Astrocyte of the hippocampus (primary cell): Measurements from ENCODE around the gene KLK6.
A peak's percentile ranks its signal among the peaks of the same experiment; 100 is the strongest.

ENCODE experiments used
- DNase-seq: peaks from one replicate; pipeline ENCODE4 v3.0.0; 2011; ENCODE audit warnings: low read depth, low spot score

Gene KLK6

DNA sequence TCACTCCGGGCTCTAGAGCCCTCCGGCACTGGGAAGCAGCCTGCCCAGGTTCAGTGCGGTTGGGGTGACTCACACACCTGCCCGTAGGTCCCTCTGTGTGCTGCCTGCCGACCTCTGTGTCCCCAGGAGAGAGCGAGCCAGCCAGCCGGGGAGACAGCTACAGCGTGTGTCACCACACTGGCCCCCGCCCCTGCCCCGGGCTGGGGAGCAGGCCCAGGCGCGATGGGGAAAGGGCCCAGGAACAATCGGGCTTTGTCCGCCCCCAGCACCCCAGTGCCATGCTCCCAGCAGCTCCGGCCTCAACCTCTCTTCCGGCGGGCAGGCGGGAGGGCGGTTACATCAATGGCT is at the start of gene KLK6:
TSS of gene KLK6 (minus strand) at position 179 of the 348 bp plus-strand sequence. CDS start 1,487 bp downstream, outside the sequence.
- DNase-seq: no peak

GRCh38 chr19:51018745-51019543 is 49.6 kb upstream of the KLK6 start:
- peak; percentile 7 for DNase-seq

GRCh38 chr19:51016798-51017683 is 47.6 kb upstream of the KLK6 start:
- peak; percentile 52 for DNase-seq

DNA sequence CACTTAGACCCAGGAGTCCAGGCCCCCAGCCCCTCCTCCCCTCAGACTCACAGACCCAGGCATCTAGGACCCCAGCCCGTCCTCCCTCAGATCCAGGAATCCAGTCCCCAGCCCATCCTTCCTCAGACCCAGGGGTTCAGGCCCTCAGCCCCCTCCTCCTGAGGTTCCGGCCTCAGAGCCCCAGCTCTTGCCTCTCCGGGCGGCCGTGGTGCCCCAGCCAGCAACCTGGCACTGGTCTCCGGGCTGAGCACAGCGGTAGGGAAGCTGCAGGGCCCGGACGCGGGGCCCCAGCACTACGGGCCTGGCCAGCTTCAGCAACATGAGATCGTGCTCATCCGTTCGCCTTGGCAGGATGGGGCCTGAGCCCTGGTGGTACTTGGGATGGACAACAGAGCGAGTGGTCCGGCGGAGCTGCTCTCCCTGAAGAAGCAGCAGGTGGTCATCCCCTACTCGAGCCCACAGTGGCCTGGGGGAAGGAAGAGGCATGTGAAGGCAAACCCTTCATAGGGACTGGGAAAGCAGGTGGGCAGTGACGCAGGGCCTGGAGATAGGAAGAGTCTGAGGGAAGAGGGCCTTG is 46.4 kb upstream of the KLK6 start:
- DNase-seq: no peak

- DNase-seq: no peak
These were observed 44.9 kb upstream of the KLK6 start for GRCh38 chr19:51014242-51014641.

DNA sequence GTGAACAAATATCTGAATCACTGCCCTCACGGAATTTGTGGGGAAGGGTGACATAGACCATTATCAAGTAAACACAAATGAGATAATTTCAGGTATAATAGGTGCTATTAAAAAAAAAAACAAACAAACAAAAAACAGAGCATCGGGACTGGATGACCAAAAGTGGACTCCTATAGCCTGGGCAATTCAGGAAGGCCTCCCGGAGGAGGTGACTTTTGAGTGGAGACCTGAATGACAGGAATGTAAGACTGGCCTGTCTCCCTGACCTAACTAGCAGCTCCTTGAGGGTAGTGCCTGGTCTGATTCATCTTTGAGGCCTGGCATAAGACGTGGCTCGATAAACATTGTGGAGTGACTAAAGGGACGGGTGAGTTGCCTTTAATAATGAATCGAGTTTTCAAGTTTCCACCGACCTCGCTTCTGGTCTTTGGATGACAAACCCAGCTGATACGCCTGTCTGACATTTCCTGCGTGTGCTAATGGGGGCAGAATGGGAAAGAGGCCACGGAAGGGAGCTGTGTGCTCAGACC is 43.3 kb upstream of the KLK6 start:
- no peak for DNase-seq

DNA sequence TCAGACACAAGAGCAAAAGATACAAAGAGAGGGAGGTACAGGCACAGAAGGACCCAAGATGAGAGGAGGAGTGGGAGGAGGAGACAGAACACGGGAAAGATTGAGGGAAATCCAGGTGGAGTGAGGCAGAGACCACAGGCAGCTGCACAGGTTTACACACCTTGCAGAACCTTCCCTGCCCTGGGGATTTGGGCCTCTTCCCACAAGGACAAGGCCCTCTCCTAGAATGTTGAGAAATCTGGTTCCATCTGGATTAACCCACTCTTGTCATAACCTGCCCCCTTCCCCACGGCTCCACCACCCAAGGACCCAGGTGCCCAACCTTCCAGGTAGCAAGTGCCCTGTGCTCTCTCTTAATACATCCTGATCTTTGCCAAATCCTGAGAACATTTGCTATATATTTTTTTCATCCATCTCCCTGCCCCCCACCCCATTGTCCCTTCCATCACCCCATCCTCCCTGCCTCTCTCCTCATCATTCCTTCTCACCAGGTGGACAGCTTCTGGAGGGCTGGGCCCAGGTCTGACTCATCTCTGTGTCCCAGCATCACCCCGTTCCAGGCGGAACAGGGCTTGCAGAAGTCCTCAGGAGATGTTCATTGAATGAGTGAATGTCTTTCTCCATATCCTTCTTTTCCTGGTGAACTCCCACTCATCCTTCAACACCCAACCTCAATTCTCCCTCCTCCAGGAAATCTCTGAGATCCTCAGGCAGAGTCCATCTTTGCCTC is 40.8 kb upstream of the KLK6 start:
- DNase-seq: no peak

DNA sequence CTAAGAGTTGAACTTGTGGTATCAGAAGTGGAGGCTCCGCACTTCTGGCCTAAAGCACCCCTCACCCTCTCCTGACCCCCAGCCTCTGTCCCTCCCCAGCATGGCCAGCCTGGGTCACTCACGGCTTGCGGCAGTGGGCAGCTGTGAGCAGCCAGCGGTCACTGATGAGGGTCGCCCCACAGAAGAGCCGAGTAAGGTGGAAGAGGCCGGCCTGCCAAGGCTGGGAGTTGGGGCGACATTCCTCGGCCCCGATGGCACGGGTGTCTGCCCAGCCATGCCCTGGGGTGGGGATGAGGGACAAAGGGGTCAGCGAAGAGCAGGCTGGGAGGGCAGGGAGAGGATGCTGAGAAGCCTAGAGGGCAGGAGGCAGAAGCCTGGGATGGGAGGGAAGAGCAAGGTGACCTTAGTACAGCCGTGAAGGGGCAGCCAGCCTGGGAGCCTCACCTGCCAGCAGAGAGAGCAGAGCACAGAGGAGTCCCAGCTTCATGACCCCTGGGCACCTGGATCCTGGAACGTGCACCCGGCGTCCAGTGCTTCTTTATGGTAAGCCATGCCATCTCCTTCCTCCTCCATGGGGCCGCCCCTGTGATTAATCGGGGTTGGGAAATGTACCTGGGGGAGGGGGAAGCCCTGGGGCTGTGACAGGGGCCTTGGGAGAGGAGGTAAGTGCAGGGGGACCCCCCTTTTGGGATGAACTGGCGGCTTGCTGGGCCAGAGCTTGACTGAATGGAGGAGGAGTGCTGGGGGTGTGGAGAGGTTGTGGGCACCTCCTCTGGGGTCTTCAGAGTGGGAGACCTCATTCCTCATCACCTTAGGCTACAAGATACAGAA is 39.9 kb upstream of the KLK6 start:
- DNase-seq: no peak

DNA sequence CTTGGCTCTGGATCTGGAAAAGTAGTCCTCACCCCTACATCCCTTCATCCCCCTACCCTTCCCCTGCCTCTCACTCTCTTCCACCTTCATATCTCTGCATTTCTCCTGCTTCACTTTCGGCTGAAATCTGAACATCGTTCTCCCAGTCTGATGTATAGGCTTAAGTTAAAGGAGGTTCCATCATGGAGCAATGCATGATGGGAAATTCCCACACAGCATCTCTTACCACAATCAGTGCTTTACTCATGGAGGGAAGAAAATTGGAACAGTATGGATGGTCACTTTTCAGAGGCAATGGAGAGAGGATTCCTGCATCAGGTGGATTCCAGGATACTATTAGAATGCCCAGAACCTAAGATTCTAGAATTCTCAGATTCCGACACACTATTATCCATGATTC is 38.1 kb upstream of the KLK6 start:
- DNase-seq: no peak

- no peak for DNase-seq
These were observed 37.0 kb upstream of the KLK6 start for GRCh38 chr19:51006406-51006805.

GRCh38 chr19:51005248-51005647 is 35.9 kb upstream of the KLK6 start:
- no peak for DNase-seq

GRCh38 chr19:51003316-51003715 is 33.9 kb upstream of the KLK6 start:
- DNase-seq: no peak

- no peak for DNase-seq
These were observed 33.3 kb upstream of the KLK6 start for GRCh38 chr19:51002542-51003311.

DNA sequence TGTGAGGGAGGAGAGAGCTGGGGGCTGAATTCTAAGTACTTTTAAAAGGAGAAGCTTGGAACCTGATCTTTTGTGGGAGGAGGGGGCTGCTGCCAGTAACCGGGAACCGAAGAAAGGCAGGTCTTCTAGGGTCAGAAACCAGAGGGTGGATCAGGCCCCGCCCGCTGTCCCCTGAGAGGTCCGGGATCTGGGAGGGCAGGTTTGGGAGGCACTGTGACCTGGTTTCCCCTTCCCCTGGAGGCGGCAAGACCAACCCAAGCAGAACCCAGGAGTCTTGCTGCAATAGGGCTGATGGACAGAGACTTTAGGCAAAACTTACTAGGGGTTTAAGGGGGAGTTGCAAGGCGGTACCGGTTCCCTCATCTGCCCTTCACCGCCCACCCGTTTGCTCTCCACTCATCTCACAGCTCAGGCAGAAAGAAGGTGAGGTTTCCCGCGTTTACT is 32.7 kb upstream of the KLK6 start:
- DNase-seq: no peak

GRCh38 chr19:51001515-51001914 is 32.1 kb upstream of the KLK6 start, which contains the start of gene KLK8:
Gene KLK8, minus strand, starts transcription at chr19:51001604. Its CDS starts 437 bp downstream, at chr19:51001167.
- no peak for DNase-seq

GRCh38 chr19:51000981-51001380 is 31.6 kb upstream of the KLK6 start:
- no peak for DNase-seq

- DNase-seq: no peak
These were observed 31.0 kb upstream of the KLK6 start for GRCh38 chr19:51000426-51000825.

GRCh38 chr19:50998686-50999085 is 29.3 kb upstream of the KLK6 start:
- no peak for DNase-seq

DNA sequence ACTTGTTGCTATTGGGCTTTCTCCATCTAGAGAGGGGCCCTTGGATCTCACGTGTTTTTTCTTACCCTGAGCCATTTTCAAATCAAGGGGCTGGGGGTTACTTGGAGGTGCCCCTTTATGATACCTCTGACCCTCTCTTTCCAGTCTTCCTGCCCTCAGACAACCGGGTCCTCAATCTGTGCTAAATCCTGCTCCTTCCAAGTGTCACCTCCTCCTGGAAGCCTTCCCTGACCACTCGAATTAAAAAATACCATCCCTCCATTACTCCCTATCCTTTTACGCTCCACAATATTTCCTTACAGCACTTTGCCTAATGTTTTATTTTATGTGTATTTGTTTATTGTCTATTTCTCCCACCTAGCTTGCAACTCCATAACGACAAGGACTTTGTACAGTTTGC is 28.7 kb upstream of the KLK6 start:
- no peak for DNase-seq

- DNase-seq: no peak
These were observed 24.7 kb upstream of the KLK6 start for GRCh38 chr19:50994129-50994528.
